HFFc6 (cell line): Measurements from ENCODE around the gene THUMPD2. TPM values are rescaled to one million over a fixed set of nuclear protein-coding genes. Genes with fewer than 3 reads are reported as not detected.
"Not testable (repeated sequence)": the region's sequence is repeated elsewhere in the genome, so short reads cannot be mapped to it uniquely, and the experiment has no call there.

ENCODE experiments used
- DNase-seq: peaks from one replicate; pipeline ENCODE4 v3.0.0-alpha.2; 2018
- H3K27ac Mint-ChIP-seq: 2 replicates; pipeline ENCODE4 v1.8.0; 2020; ENCODE audit warnings: mild to moderate bottlenecking, mixed read lengths
- H3K27me3 Mint-ChIP-seq: 2 replicates; pipeline ENCODE4 v1.8.0; 2021; ENCODE audit warnings: mild to moderate bottlenecking, moderate library complexity, mixed read lengths; ENCODE audit not compliant: insufficient read depth
- H3K36me3 Mint-ChIP-seq: 2 replicates; pipeline ENCODE4 v1.8.0; 2021; ENCODE audit warnings: low read depth, mixed read lengths
- H3K4me1 Mint-ChIP-seq: 2 replicates; pipeline ENCODE4 v1.8.0; 2020; ENCODE audit warnings: low read depth, mixed read lengths
- H3K4me3 Mint-ChIP-seq: 2 replicates; pipeline ENCODE4 v1.8.0; 2020; ENCODE audit warnings: mild to moderate bottlenecking, moderate library complexity, mixed read lengths
- H3K9me3 Mint-ChIP-seq: 2 replicates; pipeline ENCODE4 v1.8.0; 2020; ENCODE audit warnings: mild to moderate bottlenecking, mixed read lengths
- CTCF ChIP-seq: fragments of 200-600 bp; sonication (generic); IDR thresholded peaks from 2 replicates; pipeline ENCODE4 v1.5.0; 2021; ENCODE audit warnings: antibody characterized with exemption, mild to moderate bottlenecking
- total RNA-seq, 6 experiments: library from RNA; stranded (reverse); fragmentation: NEBNext Ultra II Directional; extraction: Animal tissue kit (Norgen Biotek cat#: 25700); gene quantifications; 2 replicates in 1 of 6; 3 replicates in 5 of 6; pipeline ENCODE4 v1.2.3, GENCODE V29; 2021

The THUMPD2 gene
- total RNA-seq, 6 experiments from 2014 or later = 5.2 to 7.1 (median 6.1) TPM

- Mint-ChIP-seq H3K27ac (no peak overlapping the region; the same call in 1 of the 2 replicates), H3K4me1 (peaks cover 90% of the 10 kb centered on the region), H3K9me3 (no peaks in the 10 kb centered on the region), H3K4me3 (no peak overlapping the region), H3K27me3 (no peaks in the 10 kb centered on the region), H3K36me3 (peaks cover 47% of the 10 kb centered on the region)
- no peak for TF ChIP-seq CTCF
- DNase-seq = no peak
These were observed 47.5 kb downstream of the THUMPD2 start for GRCh38 chr2:39731546-39731945.

GRCh38 chr2:39730685-39731302, 48.3 kb downstream of the THUMPD2 start:
- Mint-ChIP-seq H3K4me3 (no peak overlapping the region), H3K36me3 (peaks cover 40% of the 10 kb centered on the region), H3K9me3 (no peaks in the 10 kb centered on the region), H3K27ac (no peak overlapping the region), H3K4me1 (peaks cover 90% of the 10 kb centered on the region), H3K27me3 (no peaks in the 10 kb centered on the region)
- peak; percentile 79 for TF ChIP-seq CTCF
- DNase-seq = peak; percentile 40

DNA sequence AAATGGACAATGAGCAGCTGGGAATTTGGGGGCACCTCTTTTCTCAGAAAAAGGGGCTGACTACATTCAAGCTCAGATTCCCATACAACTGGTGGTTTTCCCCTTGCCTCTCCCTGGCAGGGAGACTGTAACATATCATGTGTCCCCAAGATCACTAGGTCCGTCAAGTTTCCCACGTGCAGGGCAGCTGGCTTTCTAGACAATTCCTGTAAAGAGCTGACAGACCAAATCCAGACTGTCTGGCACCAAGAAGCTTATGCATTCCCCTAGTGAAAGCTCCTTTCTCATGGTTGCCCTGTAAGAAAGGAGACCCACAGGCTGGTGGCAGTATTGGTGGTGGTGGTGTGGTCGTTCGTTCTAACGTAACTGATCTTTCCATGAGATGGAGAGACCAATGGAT, 48.8 kb downstream of the THUMPD2 start:
- Mint-ChIP-seq H3K4me1 (peaks cover 90% of the 10 kb centered on the region), H3K27me3 (no peaks in the 10 kb centered on the region), H3K4me3 (no peak overlapping the region), H3K27ac (no peak overlapping the region), H3K36me3 (peaks cover 35% of the 10 kb centered on the region), H3K9me3 (no peaks in the 10 kb centered on the region)
- DNase-seq = no peak
- TF ChIP-seq CTCF = no peak

GRCh38 chr2:39728941-39729351, 50.1 kb downstream of the THUMPD2 start:
- H3K9me3 Mint-ChIP-seq = no peaks in the 10 kb centered on the region
- peaks cover 90% of the 10 kb centered on the region for H3K4me1 Mint-ChIP-seq
- DNase-seq = peak; percentile 34
- no peak overlapping the region for H3K4me3 Mint-ChIP-seq
- TF ChIP-seq CTCF = peak; percentile 89
- peak overlapping the region; percentile 6; the same call in 1 of the 2 replicates for H3K27ac Mint-ChIP-seq
- peaks cover 22% of the 10 kb centered on the region for H3K36me3 Mint-ChIP-seq
- H3K27me3 Mint-ChIP-seq = no peaks in the 10 kb centered on the region

GRCh38 chr2:39728085-39728484, 51.0 kb downstream of the THUMPD2 start:
- H3K4me1 Mint-ChIP-seq = peaks cover 90% of the 10 kb centered on the region
- H3K27ac Mint-ChIP-seq = peak overlapping the region; percentile 65
- H3K27me3 Mint-ChIP-seq, H3K9me3 Mint-ChIP-seq: not testable (repeated sequence)
- H3K4me3 Mint-ChIP-seq = peak overlapping the region; percentile 19; the same call in 1 of the 2 replicates
- peak; percentile 63 for DNase-seq
- peaks cover 15% of the 10 kb centered on the region for H3K36me3 Mint-ChIP-seq

GRCh38 chr2:39725401-39725800, 53.7 kb downstream of the THUMPD2 start:
- peak overlapping the region; percentile 38 for H3K4me3 Mint-ChIP-seq
- peaks cover 63% of the 10 kb centered on the region for H3K4me1 Mint-ChIP-seq
- no peak for TF ChIP-seq CTCF
- H3K27ac Mint-ChIP-seq = peak overlapping the region; percentile 87
- H3K9me3 Mint-ChIP-seq = no peaks in the 10 kb centered on the region
- no peaks in the 10 kb centered on the region for H3K27me3 Mint-ChIP-seq
- H3K36me3 Mint-ChIP-seq = peaks cover 6% of the 10 kb centered on the region
- peak; percentile 85 for DNase-seq
